HepG2 (cell line): Measurements from ENCODE around the gene TNFSF9. TPM values are rescaled to one million over a fixed set of nuclear protein-coding genes. Genes with fewer than 3 reads are reported as not detected.

Source experiments
- HMGXB4 ChIP-seq, 2 experiments: sonication (generic) in 1 of 2; formaldehyde crosslinking in 1 of 2; IDR thresholded peaks; 2 replicates each; pipeline versions ENCODE4 v1.4.0 to v1.6.1; 2018 to 2020; ENCODE audit warnings: missing genetic modification reagents in 2 of 2, borderline replicate concordance in 1 of 2, low read depth in 1 of 2, mild to moderate bottlenecking in 1 of 2, missing biosample characterization in 1 of 2
- HNRNPL ChIP-seq: fragments of 200-400 bp; formaldehyde crosslinking; IDR thresholded peaks from 2 replicates; pipeline ENCODE4 v1.6.1; 2017; ENCODE audit warnings: mild to moderate bottlenecking, low read depth, low read length
- ISX ChIP-seq: sonication (generic); formaldehyde crosslinking; conservative IDR thresholded peaks from 2 replicates; pipeline ENCODE4 v1.5.0; 2020; ENCODE audit warnings: missing genetic modification reagents
- NR2F1 ChIP-seq, 2 experiments: fragments of 450-650 bp in 1 of 2; formaldehyde crosslinking in 1 of 2; IDR thresholded peaks; 2 replicates each; pipeline versions ENCODE4 v1.5.0 to v1.6.1; 2016 to 2020; ENCODE audit warnings: mild to moderate bottlenecking in 1 of 2, missing compliant biosample characterization in 1 of 2, missing genetic modification reagents in 1 of 2, moderate library complexity in 1 of 2
- POLR2AphosphoS2 ChIP-seq: IDR thresholded peaks from 2 replicates; pipeline ENCODE4 v1.6.1; 2011; ENCODE audit warnings: low read depth, low read length, improper control_type of control experiment
- RFX1 ChIP-seq: fragments of 450-650 bp; IDR thresholded peaks from 2 replicates; pipeline ENCODE4 v1.6.1; 2017
- SRF ChIP-seq: IDR thresholded peaks from 2 replicates; pipeline ENCODE4 v1.6.1; 2011; ENCODE audit warnings: mild to moderate bottlenecking, low read depth, low read length, moderate library complexity
- SRSF4 ChIP-seq: fragments of 200-400 bp; formaldehyde crosslinking; IDR thresholded peaks from one replicate; pipeline ENCODE4 v1.6.1; 2018; ENCODE audit warnings: mild to moderate bottlenecking, low read depth, low read length, moderate library complexity; ENCODE audit not compliant: poor library complexity, severe bottlenecking
- TAF1 ChIP-seq: sonication (generic); formaldehyde crosslinking; IDR thresholded peaks from 2 replicates; pipeline ENCODE4 v1.4.0; 2020; ENCODE audit warnings: missing genetic modification reagents
- ZNF7 ChIP-seq: IDR thresholded peaks from 2 replicates; pipeline ENCODE4 v1.6.1; 2016; ENCODE audit warnings: missing biosample characterization, missing genetic modification reagents
- polyA plus RNA-seq, 8 experiments: library from polyadenylated mRNA; depleted of rRNA in 3 of 8; stranded (reverse) in 7 of 8; unstranded in 1 of 8; fragments of >200 nt; fragmentation: Illumina TruSeq in 4 of 8; extraction: Trizol in 4 of 8; gene quantifications; 2 replicates each; pipeline versions ENCODE4 v1.2.1 to v1.2.3, GENCODE V29; 2011 to 2016; ENCODE audit warnings: low read depth in 4 of 8, missing spikeins in 1 of 8, mixed read lengths in 1 of 8; ENCODE audit not compliant: insufficient read depth in 1 of 8
- total RNA-seq, 5 experiments: library from RNA; depleted of rRNA; stranded (reverse); fragments of >200 nt; fragmentation: Illumina TruSeq; extraction: Trizol; gene quantifications; 2 replicates each; pipeline ENCODE4 v1.2.3, GENCODE V29; 2016; ENCODE audit warnings: low read depth in 1 of 5
- TF ChIP-seq, protein P1 (sequence below): sonication (generic); formaldehyde crosslinking; IDR thresholded peaks from one replicate; pipeline ENCODE4 v1.5.1; 2020; ENCODE audit warnings: mild to moderate bottlenecking, missing genetic modification reagents; ENCODE audit errors: not compliant biosample characterization
- TF ChIP-seq, protein P2 (sequence below): IDR thresholded peaks from 2 replicates; pipeline ENCODE4 v1.6.1; 2012; ENCODE audit warnings: inconsistent platforms
- TF ChIP-seq, protein P3 (sequence below): sonication (generic); formaldehyde crosslinking; IDR thresholded peaks from 2 replicates; pipeline ENCODE4 v1.4.0; 2020; ENCODE audit warnings: mild to moderate bottlenecking, missing genetic modification reagents, borderline replicate concordance

The TNFSF9 gene
- total and polyA plus RNA-seq, 2 of the 13 experiments (the other 11 are each of a cell fraction or from before 2014, with no cell fraction given), result 1.0 to 1.8 TPM

GRCh38 chr19:6509118-6509971 lies 21.5 kb upstream of the TNFSF9 start (continued):
- TF ChIP-seq, protein P1, sequence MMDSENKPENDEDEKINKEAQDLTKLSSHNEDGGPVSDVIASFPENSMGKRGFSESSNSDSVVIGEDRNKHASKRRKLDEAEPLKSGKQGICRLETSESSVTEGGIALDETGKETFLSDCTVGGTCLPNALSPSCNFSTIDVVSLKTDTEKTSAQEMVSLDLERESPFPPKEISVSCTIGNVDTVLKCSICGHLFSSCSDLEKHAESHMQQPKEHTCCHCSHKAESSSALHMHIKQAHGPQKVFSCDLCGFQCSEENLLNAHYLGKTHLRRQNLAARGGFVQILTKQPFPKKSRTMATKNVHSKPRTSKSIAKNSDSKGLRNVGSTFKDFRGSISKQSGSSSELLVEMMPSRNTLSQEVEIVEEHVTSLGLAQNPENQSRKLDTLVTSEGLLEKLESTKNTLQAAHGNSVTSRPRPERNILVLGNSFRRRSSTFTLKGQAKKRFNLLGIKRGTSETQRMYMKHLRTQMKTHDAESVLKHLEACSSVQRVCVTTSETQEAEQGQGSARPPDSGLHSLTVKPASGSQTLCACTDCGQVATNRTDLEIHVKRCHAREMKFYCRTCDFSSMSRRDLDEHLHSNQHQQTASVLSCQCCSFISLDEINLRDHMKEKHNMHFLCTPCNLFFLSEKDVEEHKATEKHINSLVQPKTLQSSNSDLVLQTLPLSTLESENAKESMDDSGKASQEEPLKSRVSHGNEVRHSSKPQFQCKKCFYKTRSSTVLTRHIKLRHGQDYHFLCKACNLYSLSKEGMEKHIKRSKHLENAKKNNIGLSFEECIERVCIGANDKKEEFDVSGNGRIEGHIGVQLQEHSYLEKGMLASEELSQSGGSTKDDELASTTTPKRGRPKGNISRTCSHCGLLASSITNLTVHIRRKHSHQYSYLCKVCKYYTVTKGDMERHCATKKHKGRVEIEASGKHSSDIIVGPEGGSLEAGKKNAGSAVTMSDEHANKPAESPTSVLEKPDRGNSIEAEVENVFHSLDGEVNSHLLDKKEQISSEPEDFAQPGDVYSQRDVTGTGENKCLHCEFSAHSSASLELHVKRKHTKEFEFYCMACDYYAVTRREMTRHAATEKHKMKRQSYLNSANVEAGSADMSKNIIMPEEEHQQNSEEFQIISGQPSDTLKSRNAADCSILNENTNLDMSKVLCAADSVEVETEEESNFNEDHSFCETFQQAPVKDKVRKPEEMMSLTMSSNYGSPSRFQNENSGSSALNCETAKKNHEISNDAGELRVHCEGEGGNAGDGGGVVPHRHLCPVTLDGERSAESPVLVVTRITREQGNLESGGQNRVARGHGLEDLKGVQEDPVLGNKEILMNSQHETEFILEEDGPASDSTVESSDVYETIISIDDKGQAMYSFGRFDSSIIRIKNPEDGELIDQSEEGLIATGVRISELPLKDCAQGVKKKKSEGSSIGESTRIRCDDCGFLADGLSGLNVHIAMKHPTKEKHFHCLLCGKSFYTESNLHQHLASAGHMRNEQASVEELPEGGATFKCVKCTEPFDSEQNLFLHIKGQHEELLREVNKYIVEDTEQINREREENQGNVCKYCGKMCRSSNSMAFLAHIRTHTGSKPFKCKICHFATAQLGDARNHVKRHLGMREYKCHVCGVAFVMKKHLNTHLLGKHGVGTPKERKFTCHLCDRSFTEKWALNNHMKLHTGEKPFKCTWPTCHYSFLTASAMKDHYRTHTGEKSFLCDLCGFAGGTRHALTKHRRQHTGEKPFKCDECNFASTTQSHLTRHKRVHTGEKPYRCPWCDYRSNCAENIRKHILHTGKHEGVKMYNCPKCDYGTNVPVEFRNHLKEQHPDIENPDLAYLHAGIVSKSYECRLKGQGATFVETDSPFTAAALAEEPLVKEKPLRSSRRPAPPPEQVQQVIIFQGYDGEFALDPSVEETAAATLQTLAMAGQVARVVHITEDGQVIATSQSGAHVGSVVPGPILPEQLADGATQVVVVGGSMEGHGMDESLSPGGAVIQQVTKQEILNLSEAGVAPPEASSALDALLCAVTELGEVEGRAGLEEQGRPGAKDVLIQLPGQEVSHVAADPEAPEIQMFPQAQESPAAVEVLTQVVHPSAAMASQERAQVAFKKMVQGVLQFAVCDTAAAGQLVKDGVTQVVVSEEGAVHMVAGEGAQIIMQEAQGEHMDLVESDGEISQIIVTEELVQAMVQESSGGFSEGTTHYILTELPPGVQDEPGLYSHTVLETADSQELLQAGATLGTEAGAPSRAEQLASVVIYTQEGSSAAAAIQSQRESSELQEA (CRISPR knock-in tag), result no peak
- TF ChIP-seq SRSF4, result no peak
- no peak for TF ChIP-seq POLR2AphosphoS2
- TF ChIP-seq, protein P2, sequence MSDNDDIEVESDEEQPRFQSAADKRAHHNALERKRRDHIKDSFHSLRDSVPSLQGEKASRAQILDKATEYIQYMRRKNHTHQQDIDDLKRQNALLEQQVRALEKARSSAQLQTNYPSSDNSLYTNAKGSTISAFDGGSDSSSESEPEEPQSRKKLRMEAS, result peak; percentile 80
- no peak for TF ChIP-seq TAF1 (CRISPR knock-in tag)
- no peak for TF ChIP-seq RFX1
- TF ChIP-seq HNRNPL, result peak; percentile 87
- TF ChIP-seq ZNF7 (CRISPR knock-in tag), result no peak
- TF ChIP-seq, protein P3, sequence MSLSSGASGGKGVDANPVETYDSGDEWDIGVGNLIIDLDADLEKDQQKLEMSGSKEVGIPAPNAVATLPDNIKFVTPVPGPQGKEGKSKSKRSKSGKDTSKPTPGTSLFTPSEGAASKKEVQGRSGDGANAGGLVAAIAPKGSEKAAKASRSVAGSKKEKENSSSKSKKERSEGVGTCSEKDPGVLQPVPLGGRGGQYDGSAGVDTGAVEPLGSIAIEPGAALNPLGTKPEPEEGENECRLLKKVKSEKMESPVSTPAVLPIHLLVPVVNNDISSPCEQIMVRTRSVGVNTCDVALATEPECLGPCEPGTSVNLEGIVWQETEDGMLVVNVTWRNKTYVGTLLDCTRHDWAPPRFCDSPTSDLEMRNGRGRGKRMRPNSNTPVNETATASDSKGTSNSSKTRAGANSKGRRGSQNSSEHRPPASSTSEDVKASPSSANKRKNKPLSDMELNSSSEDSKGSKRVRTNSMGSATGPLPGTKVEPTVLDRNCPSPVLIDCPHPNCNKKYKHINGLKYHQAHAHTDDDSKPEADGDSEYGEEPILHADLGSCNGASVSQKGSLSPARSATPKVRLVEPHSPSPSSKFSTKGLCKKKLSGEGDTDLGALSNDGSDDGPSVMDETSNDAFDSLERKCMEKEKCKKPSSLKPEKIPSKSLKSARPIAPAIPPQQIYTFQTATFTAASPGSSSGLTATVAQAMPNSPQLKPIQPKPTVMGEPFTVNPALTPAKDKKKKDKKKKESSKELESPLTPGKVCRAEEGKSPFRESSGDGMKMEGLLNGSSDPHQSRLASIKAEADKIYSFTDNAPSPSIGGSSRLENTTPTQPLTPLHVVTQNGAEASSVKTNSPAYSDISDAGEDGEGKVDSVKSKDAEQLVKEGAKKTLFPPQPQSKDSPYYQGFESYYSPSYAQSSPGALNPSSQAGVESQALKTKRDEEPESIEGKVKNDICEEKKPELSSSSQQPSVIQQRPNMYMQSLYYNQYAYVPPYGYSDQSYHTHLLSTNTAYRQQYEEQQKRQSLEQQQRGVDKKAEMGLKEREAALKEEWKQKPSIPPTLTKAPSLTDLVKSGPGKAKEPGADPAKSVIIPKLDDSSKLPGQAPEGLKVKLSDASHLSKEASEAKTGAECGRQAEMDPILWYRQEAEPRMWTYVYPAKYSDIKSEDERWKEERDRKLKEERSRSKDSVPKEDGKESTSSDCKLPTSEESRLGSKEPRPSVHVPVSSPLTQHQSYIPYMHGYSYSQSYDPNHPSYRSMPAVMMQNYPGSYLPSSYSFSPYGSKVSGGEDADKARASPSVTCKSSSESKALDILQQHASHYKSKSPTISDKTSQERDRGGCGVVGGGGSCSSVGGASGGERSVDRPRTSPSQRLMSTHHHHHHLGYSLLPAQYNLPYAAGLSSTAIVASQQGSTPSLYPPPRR, result peak; percentile 25; the same call in 1 of the 2 replicates
- no peak for TF ChIP-seq HMGXB4 (CRISPR knock-in tag; IDR thresholded peaks at IDR 0.05; ENCODE audit: borderline replicate concordance in 1 of 2, low read depth in 1 of 2)
- no peak for TF ChIP-seq SRF
- TF ChIP-seq ISX (CRISPR knock-in tag), result no peak
- TF ChIP-seq NR2F1 (CRISPR knock-in tag; IDR thresholded peaks at IDR 0.05), result peak; percentile 72 to 88; a peak in 3 of 4 replicates
